AG10803 (cell line): ENCODE data around the gene COL18A1.
"Not testable (repeated sequence)": the region's sequence is repeated elsewhere in the genome, so short reads cannot be mapped to it uniquely, and the experiment has no call there.

ENCODE experiments used
- DNase-seq: peaks from one replicate; pipeline ENCODE4 v3.0.0; 2010; ENCODE audit warnings: low read depth
- H3K4me3 ChIP-seq: 2 replicates; pipeline ENCODE4 v1.5.1; 2011; ENCODE audit warnings: mild to moderate bottlenecking, low read length, control low read depth
- TF ChIP-seq, protein P1 (sequence below): conservative IDR thresholded peaks from 2 replicates; pipeline ENCODE4 v1.5.1; 2011; ENCODE audit warnings: mild to moderate bottlenecking, low read length, control low read depth, inconsistent platforms

COL18A1 gene

DNA sequence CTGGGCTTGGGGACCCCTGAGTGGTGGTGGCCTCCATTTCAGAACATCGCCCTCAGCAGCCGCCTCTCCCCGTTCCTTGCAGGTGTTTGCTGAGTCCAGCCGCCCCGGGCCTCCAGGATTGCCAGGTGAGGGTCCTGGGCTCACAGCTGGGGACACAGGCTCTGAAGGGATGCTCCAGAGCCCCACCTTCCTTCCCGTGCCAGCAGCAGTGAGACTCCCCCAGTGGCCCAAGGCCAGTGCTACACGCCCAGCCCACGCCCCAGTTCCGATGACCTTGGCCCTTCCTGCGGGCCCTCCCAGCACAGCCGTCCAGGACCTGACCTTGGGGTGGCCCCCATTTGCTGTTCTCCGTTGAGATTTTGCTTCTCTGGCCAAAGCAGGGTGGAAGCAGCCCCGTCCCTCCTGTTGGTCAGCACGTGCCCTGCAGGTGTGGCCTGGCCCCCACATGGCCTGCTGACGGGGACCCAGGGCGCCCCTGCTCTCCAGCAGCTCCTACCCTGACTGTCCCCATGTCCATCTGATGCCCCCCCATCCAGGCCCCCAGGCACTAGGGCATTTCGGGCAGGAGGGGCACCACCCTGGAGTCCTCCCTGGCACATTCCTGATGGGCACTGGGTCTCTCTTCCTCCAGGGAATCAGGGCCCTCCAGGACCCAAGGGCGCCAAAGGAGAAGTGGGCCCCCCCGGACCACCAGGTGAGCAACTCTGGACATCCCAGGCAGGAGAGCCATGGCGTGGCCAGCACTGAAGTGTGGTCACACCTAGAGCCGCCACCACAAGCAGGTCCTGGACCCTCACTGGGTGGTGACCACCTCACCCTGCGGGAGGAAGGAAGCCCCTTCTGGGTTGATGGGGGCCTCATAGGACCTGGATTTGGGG, 92.2 kb downstream of the COL18A1 start:
- no peak overlapping the region for H3K4me3 ChIP-seq
- TF ChIP-seq, protein P1, sequence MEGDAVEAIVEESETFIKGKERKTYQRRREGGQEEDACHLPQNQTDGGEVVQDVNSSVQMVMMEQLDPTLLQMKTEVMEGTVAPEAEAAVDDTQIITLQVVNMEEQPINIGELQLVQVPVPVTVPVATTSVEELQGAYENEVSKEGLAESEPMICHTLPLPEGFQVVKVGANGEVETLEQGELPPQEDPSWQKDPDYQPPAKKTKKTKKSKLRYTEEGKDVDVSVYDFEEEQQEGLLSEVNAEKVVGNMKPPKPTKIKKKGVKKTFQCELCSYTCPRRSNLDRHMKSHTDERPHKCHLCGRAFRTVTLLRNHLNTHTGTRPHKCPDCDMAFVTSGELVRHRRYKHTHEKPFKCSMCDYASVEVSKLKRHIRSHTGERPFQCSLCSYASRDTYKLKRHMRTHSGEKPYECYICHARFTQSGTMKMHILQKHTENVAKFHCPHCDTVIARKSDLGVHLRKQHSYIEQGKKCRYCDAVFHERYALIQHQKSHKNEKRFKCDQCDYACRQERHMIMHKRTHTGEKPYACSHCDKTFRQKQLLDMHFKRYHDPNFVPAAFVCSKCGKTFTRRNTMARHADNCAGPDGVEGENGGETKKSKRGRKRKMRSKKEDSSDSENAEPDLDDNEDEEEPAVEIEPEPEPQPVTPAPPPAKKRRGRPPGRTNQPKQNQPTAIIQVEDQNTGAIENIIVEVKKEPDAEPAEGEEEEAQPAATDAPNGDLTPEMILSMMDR = no peak
- DNase-seq = no peak

DNA sequence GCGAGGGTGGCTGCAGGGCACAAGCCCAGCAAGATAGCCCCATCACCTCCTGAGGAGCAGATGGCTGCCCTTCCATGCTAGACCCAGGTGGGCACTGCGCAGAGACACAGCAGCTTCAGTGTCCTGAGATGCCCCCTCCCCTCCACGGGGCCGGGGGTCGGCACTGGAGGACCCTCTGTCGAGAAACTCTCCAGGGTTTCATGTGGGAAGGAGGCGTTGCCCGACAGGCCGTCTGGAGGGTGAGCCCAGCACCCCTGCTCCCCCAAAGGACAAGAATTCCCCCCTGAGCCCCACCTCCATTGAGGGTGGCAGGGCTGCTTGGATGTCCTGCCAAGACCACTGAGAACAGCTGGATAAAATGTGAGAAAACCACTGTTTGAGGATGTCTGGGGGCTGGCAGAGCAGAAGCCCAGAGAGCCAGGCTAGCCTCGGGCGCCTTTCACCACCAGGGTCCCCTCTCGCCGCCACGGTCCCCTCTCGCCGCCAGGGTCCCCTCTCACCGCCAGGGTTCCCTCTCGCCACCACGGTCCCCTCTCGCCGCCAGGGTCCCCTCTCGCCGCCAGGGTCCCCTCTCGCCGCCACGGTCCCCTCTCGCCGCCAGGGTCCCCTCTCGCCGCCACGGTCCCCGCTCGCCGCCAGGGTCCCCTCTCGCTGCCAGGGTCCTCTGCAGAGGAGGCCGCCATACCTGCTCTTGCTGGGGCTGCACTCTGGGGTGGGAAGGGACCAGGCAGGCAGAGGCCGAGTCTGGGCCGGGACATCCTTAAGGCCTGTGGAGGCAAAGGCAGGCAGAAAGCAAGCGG, 93.1 kb downstream of the COL18A1 start:
- no peak for DNase-seq
- H3K4me3 ChIP-seq = no peak overlapping the region
- TF ChIP-seq, protein P1 = no peak

DNA sequence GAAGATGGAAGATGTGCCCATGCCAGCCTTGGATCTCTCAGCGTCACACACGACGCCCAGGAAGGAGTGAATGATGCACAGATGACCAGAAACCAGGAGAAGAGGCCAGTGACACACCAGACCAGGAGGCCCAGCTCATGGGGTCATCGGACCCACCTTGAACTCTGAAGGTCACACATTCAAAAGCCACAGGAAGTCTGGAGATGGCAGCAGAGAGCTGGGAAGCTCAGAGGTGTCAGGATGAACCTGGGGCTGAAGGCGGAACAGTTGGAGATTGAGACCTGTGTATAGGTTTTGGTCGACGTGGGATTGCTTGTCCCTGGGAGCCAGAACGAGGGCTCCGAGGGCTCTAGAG, 93.7 kb downstream of the COL18A1 start:
- DNase-seq = no peak
- TF ChIP-seq, protein P1 = no peak
- no peak overlapping the region for H3K4me3 ChIP-seq

DNA sequence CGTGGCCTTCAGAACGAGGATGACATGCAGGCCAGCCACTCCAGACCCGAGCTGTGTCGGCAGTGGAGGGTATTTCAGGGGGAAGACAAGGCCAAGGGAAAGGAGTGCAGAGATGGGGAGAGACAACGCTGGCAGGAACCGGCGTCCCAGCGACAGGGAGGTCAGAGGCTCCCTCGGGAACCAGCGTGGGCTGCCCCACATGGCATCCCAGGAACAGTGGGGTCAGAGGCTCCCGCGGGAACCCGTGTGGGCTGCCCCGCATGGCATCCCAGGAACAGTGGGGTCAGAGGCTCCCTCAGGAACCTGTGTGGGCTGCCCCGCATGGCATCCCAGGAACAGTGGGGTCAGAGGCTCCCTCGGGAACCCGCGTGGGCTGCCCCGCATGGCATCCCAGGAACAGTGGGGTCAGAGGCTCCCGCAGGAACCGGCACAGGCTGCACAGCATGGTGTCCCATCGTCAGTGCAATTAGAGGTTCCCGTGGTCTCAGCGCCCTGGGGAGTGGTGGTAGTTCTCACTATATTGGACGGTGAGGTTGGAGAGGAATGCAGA, 94.3 kb downstream of the COL18A1 start:
- TF ChIP-seq, protein P1 = no peak
- H3K4me3 ChIP-seq = no peak overlapping the region
- DNase-seq = no peak

DNA sequence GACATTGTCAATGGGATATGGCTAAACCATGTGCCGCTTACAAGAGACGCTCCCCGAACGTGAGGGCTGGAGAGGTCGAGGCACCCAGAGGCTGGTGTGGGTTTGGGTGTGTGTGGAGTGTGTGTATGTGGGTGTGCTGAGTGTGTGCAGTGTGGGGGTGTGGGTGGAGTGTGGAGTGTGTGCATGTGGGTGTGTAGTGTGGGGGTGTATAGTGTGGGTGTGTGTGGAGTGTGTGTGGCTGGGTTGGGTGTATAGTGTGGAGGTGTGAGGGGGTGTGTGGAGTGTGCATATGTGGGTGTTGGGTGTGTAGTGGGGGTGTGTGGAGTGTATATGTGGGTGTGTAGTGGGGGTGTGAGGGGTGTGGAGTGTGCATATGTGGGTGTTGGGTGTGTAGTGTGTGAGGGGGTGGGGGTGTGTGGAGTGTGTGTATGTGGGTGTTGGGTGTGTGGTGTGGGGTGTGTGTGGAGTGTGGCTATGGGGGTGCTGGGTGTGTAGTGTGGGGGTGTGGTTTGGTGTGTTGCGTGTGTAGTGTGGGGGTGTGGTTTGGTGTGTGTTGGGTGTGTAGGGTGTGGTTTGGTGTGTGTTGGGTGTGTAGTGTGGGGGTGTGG, 95.1 kb downstream of the COL18A1 start:
- no peak for DNase-seq
- TF ChIP-seq, protein P1 = no peak
- H3K4me3 ChIP-seq = no peak overlapping the region

DNA sequence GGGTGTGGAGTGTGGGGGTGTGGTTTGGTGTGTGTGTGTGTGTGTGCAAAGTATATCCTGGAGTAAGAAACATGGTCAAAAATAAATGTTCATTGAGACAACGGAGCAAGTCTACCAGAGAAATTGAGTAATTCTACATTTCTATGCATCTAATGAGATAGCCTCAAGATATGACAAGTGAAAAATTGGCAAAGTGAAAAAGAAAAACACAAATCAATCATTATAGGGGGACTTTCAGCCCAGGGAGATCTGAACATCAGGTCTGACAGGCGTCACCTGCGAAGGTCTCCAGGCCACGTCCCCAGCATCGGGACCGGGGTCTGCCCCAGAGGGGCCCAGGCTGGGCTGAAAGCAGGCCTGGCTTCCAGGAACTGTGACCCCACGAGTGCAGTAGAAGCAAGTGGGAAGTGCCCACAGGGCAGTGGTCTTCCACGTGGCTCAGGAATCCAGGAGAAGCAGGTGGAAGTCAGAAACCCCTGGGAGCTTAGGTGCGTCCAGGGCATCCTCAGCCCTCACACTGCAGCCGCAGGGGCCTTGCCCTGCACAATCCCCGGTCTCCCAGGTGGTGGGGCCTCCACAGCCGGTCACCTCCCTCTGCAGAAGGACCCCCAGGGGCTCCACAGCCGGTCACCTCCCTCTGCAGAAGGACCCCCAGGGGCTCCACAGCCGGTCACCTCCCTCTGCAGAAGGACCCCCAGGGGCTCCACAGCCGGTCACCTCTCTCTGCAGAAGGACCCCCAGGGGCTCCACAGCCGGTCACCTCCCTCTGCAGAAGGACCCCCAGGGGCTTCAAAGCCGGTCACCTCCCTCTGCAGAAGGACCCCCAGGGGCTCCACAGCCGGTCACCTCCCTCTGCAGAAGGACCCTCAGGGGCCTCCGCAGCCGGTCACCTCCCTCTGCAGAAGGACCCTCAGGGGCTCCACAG, 96.4 kb downstream of the COL18A1 start:
- not testable (repeated sequence) for H3K4me3 ChIP-seq
- DNase-seq = peak; percentile 9

DNA sequence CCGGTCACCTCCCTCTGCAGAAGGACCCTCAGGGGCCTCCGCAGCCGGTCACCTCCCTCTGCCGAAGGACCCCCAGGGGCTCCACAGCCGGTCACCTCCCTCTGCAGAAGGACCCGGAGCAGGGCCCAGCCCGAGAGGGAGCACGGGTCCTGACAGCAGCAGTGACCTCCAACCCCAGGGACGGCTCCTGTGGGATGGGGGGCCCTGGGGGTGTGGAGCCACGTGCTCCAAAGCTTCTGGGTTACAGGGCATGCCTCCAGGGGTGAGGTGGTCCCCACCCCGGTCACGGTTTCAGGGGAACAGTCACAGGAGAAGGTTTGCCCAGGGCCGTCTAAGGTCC, 97.0 kb downstream of the COL18A1 start:
- TF ChIP-seq, protein P1 = no peak
- no peak overlapping the region for H3K4me3 ChIP-seq
- DNase-seq = no peak
